Measurements from ENCODE around the gene PAM.

Gene PAM

DNA sequence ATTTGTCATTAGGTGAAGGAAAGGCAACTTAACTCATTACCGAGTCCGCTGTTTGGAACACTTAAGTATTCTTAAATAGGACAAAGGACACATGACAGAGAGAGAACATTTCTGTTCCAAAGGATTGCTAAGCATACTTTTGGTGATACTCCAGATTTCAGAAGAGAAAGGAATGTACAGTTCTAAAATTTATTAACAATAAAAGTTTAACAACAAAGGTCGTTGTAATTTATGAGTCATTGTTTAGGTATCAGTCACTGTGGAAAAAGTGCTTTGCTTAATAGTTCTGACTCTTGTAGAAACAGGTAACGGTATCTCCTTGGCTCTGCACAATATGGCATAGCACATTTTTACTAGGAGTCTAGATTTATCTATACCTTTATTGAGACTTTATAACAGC, 36.3 kb upstream of the PAM start:
- no peak overlapping the region for H3K4me3 ChIP-seq (ENCODE audit: low read depth, low read length)
- DNase-seq (ENCODE audit: low read depth), result no peak
- TF ChIP-seq, protein P1, sequence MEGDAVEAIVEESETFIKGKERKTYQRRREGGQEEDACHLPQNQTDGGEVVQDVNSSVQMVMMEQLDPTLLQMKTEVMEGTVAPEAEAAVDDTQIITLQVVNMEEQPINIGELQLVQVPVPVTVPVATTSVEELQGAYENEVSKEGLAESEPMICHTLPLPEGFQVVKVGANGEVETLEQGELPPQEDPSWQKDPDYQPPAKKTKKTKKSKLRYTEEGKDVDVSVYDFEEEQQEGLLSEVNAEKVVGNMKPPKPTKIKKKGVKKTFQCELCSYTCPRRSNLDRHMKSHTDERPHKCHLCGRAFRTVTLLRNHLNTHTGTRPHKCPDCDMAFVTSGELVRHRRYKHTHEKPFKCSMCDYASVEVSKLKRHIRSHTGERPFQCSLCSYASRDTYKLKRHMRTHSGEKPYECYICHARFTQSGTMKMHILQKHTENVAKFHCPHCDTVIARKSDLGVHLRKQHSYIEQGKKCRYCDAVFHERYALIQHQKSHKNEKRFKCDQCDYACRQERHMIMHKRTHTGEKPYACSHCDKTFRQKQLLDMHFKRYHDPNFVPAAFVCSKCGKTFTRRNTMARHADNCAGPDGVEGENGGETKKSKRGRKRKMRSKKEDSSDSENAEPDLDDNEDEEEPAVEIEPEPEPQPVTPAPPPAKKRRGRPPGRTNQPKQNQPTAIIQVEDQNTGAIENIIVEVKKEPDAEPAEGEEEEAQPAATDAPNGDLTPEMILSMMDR (IDR thresholded peaks at IDR 0.05; ENCODE audit: insufficient read depth, low read depth, low read length, missing control alignments), result no peak

DNA sequence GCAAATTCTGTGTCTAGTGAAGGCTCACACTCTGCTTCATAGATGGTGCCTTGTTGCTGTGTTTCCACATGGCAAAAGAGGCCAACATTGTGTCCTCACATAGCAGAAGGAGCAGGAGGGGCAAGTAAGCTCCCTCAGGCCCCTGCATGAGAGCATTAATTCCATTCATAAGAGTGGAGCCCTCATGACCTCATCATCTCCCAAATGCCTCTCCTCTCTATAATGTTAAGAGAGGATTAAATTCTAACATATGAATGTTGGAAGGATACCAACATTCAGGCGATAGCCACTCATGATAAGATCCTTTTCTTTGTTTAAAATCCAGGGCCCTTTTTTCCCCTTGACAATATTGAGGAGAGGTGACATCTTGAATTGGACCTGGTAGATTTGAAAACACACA, 35.2 kb upstream of the PAM start:
- no peak for DNase-seq (ENCODE audit: low read depth)
- H3K4me3 ChIP-seq (ENCODE audit: low read depth, low read length), result no peak overlapping the region
- TF ChIP-seq, protein P1 (IDR thresholded peaks at IDR 0.05; ENCODE audit: insufficient read depth, low read depth, low read length, missing control alignments), result no peak

DNA sequence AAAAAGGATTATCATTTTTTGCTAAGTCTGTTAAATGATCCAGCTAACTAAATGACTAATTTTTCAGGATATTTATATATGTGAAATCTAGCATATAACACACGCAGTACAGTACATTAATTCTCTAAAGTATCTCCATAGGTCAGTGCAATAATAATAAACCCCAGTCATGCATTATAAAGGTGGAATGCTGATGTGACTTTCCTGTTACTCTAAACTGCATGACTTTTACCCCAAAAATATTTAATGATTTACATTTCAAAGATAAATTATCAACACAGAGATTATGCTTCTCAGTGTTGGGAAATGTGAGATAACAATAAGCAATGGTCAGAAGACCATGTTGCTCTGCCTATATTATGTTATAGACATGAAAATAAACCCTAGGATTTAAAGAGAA, 34.1 kb upstream of the PAM start:
- TF ChIP-seq, protein P1 (IDR thresholded peaks at IDR 0.05; ENCODE audit: insufficient read depth, low read depth, low read length, missing control alignments), result no peak

DNA sequence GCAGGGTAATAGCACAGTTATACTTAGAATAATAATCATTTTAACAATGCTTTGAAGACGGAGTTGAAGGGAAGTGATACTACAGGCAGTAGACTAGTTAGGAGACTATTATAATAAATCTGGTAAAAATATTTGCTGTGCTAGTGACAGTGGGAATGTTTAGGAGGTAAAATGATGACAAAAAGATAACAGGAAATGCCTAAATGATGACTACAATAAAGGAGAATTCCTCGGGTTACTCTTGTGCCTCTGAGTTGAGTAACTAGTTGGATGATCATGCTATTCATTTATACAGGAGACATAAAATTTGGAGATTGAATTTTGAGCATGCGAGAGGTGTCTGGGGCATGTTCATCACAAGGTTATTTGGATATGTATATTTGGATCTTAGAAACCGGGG, 32.2 kb upstream of the PAM start:
- no peak overlapping the region for H3K4me3 ChIP-seq (ENCODE audit: low read depth, low read length)
- TF ChIP-seq, protein P1 (IDR thresholded peaks at IDR 0.05; ENCODE audit: insufficient read depth, low read depth, low read length, missing control alignments), result no peak
- DNase-seq (ENCODE audit: low read depth), result no peak

More for the DNA sequence above, 34.1 kb upstream of the PAM start:
- no peak for DNase-seq (ENCODE audit: low read depth)
- H3K4me3 ChIP-seq (ENCODE audit: low read depth, low read length), result no peak overlapping the region

DNA sequence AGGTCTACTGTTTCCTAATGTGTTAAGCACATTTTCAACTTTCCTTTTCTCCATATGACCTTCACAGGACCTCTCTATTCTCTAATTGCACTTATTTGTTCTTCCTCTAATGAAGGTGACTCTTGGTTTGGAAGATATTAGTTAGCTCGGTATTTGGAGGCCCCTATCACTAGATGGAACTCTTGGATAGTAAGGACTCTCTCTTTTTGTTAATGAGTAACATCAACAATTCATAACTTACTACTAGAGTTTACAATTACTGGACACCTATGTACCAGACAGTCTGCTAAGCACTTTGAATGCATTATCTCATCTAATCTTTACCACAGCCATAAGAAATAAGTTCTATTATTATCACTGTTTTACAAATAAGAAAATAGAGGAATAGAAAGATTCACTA, 23.4 kb upstream of the PAM start:
- TF ChIP-seq, protein P1 (IDR thresholded peaks at IDR 0.05; ENCODE audit: insufficient read depth, low read depth, low read length, missing control alignments), result no peak
- no peak for DNase-seq (ENCODE audit: low read depth)
- H3K4me3 ChIP-seq (ENCODE audit: low read depth, low read length), result no peak overlapping the region

DNA sequence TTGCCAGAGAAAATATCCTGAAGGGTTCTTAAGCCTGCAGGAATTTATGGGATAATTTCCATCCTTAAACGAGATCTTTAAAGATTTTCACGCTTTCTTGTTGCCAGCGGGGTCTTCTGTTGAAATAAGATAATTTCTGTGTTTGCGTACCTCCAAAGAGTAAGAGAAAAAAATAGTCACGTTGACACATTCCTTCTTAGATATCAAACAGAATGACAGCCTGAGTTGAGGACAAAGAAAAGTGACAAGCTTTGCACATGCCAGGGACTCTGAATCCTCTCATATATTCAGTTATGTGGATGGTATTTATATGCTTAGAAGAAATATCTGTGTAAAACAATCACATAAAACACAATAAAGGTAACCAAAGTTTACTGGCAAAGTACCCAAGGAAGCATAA, 21.6 kb upstream of the PAM start:
- TF ChIP-seq, protein P1 (IDR thresholded peaks at IDR 0.05; ENCODE audit: insufficient read depth, low read depth, low read length, missing control alignments), result no peak
- H3K4me3 ChIP-seq (ENCODE audit: low read depth, low read length), result no peak overlapping the region
- DNase-seq (ENCODE audit: low read depth), result no peak

DNA sequence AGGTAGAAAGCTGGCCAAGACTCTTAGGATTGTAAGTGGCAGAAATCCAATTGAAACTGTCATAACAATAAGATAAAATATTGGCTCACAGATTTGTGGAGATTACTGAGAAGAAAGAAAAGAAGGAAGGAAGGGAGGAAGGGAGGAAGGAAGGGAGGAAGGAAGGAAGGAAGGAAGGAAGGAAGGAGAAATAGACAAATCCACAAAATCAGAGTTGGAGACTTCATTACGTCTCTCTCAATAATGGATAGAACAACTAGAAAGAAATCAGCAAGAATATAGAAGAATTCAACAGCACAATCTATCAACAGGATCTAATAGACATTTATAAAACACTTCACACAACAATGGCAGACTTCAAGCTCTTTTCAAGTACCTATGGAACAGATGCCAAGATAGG, 17.9 kb upstream of the PAM start:
- H3K4me3 ChIP-seq (ENCODE audit: low read depth, low read length), result no peak overlapping the region
- no peak for DNase-seq (ENCODE audit: low read depth)
- TF ChIP-seq, protein P1 (IDR thresholded peaks at IDR 0.05; ENCODE audit: insufficient read depth, low read depth, low read length, missing control alignments), result no peak

Measured in GM12865 (cell line).